SK-N-MC (cell line): ENCODE data around the gene FCHSD1.

Experiments used
- EZH2 ChIP-seq: fragments of 200-600 bp; sonication (generic); IDR thresholded peaks from one replicate; pipeline ENCODE4 v1.6.1; 2017; ENCODE audit warnings: antibody characterized with exemption
- POLR2AphosphoS5 ChIP-seq: IDR thresholded peaks from 2 replicates; pipeline ENCODE4 v1.6.1; 2012; ENCODE audit warnings: mild to moderate bottlenecking, low read depth, low read length, borderline replicate concordance

DNA sequence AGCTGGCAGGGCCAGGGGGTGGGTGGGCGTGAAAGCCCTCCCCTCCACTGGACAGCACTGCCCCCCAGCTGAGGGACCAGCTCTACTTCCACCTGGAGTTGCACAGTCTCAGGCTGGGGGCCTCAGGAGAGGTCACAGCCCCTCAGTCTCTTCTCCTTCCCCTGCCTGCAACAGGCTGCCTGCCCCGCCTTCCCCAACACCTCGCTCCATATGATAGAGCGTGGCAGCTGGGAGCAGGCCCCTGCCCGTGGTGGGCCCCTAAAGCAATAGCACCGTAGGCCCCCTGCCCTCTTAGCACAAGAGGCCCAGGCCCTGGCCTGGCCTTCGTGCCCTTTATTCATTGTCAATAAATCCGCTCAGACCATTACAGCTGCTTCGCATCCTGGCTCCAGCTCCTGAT is 10.5 kb downstream of the FCHSD1 start:
- TF ChIP-seq POLR2AphosphoS5 (no peak), EZH2 (no peak)
